GM21367 (cell line): ENCODE measurements around the gene KRT4.

Experiments
- ATAC-seq: cut with Tn5 transposase; IDR thresholded peaks from one replicate; pipeline ENCODE4 v1.9.1; 2021; ENCODE audit not compliant: unreplicated experiment

Gene KRT4

DNA sequence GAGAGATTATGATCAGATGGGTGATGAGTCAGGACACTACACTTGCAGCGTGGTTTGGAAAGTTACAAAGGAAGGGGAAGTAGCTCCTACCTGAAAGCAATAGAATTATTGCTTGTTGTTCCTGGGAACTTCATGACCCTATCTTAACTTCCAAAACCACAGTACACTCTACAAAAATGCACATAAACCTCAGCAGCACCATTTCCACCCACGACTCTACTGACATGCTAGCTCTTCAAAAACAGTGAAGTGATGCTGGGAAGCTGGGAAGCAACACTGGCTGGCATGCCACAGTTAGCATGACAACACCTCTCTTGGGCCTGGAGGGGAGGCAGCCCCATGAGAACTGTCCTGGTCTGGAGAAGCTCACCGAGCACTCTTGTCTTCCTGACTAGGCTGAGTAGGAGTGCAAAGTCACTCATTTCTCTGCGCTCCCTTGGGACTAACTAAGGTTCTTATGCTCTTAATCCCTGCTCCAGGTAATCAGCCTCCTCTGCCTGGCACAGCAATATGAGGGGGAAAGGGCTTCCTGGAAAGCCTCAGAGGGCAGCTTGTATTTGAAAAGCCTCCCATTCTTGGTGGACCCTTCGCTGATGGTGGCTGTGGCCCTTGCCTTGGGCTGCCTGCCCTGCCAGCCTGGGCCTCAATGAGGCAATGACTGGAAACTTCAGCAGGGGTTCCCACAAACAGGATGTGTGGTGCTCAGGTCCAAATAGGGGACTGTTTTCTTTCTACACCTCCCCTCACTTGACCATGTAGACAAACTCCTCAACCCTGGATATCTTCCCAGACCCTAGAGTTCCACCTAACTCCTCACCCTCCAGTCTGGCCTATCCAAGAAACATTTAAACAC is 19.2 kb downstream of the KRT4 start:
- no peak for ATAC-seq

DNA sequence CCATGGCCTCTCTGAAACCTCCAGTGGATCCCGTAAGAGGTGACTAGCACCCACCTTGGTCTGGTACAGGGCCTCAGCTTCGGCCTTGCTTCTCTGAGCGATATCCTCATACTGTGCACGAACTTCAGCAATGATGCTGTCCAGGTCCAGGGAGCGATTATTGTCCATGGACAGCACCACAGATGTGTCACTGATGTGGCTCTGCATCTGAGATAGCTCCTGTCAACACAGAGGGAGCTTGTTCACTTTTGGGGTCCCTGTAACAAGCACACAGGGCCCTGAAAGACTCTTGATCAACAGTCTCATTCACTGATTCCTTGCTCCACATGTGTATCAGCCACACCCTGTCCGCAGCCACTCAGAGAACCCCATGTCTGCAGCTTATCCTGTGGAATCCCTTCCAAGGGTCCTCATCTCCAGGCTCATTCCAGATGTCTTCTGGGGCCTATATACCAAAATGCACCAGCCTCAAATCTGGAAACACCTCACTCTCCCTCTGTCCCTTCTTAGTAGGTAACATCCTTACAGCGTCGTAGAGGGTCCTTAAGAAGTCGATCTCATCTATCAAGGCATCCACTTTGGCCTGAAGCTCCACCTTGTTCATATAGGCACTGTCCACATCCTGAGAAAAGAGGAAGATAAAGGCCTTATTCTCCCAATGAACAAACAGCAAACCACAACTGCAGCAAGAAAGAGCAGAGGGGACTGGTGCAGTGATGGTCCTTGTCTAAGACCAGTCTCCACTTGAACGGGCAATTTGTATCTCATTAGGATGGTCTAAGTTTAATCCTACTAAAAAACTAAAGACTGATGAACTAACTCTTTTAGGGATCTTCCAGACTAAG is 21.5 kb downstream of the KRT4 start:
- ATAC-seq = no peak

DNA sequence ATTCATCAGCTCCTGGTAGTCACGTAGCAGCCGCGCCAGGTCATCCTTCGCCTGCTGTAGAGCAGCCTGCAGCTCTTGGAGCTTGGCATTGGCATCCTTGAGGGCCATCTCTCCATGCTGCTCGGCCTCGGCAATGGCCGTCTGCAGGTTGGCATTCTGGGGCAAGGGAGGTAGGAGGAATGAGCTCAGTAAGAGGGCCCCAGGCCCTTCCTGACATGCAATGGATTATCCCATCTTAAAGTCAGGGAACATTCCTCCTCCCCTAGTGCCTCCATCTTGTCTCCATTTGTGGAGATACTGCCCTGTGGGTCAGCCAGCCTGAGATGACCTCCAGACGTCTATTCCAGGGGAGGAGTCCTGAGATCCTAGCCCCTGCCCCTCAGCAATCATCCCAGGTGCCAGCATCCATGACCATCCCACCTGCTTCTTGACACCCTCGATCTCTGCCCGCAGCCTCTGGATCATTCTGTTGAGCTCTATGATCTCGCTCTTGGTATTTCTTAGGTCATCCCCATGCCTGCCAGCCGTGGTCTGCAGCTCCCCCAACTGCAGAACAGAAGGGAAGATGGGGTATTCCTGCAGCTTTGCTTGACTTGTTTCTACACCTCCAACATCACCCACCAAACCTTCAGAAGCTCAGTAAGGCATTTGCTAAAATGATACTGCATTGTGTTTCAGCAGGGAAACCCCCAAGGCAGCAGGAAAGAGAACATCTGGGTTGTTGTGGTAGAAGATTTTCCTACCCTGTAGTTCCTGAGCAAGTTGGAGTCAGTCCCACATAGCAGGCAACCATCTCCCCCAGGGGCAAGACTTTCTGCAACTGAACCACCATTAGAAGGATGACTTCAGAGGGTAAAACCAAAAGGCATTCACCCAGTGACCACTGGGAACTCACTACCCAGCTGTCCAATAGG is 22.4 kb downstream of the KRT4 start:
- no peak for ATAC-seq

DNA sequence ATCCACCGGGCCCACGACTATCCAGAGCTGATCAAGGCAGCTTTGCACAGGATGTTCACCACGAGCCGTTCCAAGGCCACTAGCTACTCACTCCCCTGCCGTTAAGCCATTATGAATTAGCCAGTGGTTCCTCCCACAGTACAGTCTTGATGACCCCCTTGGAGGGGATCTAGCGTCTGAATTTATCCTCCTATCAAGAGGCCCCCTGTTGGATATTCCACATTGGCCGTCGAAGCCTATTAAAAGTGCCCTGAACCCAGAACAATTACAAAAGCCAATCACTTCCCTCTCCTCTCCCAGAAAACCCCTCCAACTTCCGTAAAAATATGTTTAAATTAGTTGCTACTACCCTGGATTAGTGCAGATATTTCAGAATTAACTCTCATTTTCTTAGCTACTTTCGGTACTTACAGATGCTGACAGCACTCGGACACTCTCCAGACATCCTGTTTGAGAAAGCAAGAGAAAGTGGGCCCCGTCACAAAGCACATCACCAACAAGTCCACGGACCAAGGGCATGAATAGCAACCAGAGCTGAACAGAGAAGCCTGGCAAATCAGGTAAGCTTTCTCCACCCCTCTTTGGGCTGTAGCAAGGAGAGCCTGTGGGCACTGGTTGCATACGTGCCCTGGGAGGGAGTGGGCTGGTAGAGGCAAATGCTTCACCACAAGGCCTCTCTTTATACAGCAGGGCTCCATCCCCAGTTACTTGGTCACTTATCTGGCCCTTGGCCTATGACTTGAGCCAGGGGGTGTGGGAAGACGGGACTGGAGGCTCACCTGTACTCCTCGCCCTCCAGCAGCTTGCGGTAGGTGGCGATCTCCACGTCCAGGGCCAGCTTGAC is 23.3 kb downstream of the KRT4 start:
- no peak for ATAC-seq

DNA sequence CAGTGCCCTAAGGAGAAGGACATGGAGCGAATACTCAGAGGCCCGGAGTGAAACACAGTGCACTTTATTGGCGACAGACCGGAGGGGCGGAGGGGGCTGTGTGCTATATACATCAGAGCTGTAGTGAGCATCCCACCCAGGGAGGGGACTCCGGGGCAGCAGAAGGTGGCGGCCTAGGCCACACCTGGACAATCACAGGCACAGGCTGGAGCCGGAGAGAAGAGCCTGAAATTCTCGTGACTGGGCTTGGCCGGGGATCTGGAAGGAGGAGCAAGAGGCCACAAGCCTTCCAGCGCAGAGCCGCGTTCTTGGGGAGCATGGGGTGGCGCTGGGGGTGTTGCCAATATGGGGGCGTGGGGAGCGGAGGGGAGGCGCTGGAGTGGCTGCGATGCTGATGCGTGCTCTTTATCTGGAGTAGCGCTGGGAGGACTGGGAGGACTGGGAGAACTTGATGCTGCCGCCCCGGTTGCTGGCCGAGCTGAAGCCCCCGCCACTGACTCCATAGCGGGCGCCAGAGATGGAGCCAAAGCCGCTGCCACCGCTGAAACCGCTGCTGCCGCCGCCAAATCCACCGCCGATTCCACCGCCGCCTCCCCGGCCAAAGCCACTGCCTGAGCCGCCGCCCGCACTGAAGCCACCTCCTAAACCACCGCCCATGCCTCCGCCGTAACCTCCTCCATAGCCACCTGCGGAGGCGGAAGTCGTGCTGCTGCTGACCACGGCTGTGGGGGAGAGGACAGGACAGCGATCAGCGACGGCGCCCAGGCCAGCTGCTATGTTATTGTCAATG is 24.1 kb downstream of the KRT4 start:
- ATAC-seq = no peak

DNA sequence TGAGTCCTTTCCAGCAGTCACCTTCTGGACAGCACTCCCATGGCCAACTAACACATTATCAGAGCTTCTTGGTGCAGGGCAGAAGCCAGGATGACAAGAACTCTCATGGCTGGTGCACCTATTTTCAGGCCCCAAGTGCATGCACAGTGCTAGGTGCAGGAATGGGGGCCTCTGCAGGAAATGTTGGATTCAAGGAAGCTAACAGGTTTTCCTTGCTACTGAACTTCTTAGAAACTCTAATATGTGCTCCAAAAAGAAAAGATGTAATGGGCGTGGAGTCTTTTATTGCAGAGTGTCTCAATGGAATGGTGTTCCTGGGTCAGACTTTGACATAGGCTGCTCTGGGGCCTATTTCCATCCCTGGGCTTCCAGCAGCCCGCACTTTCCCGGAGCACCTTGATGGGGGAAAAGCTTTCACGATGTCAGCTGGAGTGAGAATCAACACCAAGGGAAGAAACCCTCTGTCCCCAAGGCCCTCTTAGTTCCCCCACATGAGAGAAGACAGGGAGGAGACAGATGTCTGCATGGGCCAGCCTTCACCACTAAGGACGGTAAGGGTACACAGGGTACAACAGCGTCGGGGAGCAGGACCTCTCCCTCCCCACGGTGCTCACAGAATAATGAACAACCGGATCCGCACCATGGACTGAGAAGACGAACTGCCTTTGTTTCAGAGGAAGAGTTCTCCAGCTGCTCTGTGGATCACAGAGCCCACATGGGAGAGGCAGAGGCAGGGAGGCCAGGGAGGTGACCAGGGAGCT is 24.9 kb downstream of the KRT4 start:
- no peak for ATAC-seq

DNA sequence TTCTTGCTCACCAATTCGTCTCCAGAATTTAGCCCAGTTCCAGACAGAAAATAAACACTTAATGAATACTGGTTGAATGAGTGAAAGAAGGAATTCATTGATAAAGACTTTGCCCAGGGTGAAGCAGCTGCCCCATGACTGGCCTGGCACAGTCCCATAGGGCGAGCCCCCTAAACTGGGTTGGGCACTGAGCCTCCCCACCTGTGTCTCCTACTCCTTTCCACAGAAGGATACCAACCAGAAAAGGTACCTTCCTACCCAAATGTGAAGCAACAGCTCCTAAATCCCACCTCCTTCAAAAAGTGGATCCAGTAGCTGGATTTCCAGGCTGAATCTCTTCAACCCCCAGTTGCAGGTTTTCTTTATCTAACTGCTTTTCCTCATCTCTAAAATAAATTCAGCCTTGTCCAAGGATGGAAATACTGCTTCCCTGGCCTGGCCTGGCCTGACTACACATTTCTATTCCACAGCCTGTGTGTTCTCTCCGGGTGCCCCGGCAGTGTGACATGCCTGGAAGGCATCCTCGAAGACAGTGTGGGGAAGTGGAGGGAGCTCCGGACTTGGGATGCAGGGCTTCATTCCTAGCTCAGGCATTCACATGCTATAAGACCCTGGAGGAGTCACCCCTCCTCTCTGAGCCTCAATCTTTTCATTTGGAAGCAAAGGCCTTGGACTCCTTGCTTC is 25.6 kb downstream of the KRT4 start:
- no peak for ATAC-seq

DNA sequence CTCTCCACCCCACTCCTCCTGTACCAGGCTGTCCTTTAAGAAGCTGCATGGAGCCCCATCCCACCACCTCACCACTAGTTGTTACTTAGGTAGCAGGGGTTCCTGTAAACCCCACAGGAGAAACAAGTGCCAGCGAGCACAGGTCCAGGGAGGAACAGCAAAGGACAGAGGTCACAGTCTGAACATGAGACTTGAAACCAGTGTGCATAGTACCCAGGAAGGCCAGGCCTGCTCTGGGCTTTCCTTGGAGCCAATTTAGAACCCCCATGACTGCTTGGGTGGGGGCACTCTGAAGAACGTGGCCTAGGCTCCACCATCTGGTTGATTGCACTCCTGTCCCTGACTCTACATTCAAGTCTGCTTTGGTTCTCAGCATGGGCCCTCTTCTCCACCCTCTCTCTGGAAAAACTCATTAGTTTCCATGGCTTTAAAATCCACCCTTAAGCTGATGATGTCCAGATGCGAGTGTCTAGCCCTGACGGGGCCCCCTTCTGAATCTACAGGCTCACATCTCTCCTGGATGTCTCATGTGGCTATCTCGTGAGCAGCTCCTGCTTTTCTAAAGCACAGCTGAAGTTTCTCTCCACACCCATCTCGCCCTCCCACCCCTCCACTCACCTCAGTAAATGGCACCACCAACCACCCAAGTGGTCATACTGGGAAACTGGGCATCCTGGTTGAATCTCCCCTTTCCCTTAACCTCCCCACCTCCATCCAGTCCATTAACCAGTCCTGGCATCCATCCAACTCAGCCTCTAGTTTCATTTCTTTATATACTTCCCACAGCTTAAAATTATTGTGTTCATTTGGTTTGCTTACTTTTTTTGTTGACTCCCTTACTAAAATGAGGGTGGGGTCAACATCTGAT is 26.4 kb downstream of the KRT4 start:
- ATAC-seq = no peak

DNA sequence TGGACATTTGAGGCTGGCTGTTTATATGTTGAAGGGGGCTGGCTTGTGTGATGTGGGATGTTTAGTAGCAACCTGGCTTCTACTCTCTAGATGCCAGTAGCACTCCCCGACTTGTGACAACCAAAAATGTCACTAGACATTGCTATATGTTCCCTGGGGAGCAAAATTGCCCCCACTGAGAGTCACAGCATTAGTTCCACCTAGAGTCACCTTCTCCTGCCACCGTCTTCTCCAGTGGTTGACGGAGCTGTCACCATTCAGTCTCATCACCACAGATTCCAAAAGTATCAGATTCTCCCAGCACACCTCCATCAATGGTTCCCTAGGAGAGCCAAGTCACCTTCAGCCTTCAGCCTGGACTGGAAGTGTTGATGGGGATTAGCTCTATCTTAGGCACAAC is 29.0 kb downstream of the KRT4 start:
- no peak for ATAC-seq

DNA sequence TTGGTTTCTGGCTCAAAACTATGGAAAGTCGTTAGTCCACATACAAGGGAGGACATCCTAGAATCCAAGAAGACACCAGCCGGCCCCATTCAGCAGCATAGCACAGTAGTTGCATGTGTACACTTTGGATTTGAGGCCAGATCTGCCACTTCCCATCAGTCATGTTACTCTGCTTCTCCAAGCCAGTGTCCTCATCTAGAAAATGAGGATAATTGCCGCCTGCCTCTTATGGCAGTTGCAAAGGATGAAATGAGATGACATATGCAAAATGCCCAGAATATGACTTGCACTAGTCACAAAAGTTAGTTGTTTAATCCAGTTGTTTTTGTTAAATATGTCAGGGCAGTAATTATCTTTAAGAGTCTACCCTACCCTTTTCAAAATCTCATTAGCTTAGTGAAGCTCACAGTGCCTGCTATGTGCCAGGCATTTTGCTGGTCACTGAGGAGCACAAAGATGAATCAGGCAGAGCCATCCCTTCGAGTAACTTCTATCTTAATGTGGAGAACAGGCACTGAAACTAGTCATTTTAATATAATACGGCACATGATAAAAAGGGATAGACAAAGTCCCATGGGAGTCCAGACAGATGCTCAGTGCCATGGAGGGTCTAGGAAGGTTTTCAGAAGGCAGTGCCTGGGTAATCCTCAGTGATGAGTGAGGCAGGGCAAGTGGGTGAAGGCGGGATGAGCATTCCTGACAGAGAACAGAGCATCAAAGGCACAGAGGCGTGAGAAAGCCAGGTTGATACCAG is 30.2 kb downstream of the KRT4 start:
- no peak for ATAC-seq

DNA sequence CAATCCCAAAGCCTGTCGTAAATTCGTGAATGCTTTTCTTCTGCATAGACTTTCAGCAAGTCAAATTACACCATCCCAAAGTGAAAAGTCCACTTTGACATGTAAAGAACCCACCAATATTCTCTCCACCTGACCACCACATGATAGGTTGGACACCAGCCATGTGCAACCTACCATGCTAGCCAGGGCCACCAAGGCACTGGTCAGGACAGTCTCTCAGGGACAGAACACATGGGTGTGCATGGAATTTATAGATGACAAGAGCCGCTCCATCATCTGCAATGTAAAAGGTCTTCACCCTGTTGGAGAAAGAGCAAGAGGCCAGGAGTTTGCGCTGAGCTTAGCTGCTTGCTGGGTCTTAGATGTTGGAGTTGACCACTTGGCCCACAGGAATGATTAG is 31.4 kb downstream of the KRT4 start:
- ATAC-seq = no peak

DNA sequence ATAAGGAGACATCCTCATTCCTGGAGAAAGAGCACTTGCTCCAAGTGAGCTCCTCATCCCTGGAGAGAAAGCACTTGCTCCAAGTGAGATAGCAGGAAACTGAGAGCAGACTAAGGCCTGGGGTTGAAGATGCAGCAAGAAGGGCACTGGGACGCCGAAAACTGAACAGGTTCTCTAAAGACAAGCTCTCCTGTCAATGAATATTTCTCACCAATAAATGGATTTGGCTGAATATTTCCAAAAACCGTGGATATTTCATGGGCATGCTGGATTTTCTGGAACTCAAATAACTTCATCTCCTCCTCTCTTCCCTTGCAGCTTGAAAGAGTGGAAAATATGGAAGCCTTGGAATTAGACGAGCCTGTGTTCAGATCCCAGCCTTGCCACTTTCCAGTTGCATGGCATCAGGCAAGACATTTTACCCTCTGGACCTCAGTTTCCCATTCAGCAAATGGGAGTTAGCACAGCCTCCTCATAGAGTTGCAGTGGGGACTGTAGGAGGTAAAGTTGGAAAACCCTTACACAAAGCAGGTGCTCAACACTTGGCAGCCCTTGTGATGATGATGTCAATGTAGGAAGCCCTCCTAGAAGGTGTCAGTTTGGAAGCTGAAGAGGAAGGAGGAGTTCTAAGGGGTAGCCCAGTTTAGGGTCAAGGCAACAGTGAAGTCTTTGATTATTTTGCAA is 32.4 kb downstream of the KRT4 start:
- no peak for ATAC-seq

DNA sequence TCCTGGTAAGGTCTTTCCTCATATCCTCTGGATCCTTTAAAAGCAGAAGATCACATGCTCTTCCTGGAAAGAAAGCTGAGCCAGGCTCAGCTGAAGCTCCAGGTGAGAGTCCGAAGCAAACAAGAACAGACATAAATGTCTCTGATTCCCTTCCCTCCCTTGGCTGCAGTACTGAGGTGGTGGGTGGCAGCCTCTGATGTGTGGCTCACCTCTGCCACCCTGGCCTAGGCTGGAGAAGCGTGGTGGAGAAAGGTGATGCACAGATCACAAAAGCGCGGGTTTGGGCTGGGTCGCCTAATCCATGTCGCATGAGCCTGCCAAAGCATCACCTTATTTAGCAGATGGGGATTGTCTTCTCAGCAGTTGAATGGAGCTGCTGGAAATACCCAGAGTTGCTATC is 34.0 kb downstream of the KRT4 start:
- ATAC-seq = no peak

DNA sequence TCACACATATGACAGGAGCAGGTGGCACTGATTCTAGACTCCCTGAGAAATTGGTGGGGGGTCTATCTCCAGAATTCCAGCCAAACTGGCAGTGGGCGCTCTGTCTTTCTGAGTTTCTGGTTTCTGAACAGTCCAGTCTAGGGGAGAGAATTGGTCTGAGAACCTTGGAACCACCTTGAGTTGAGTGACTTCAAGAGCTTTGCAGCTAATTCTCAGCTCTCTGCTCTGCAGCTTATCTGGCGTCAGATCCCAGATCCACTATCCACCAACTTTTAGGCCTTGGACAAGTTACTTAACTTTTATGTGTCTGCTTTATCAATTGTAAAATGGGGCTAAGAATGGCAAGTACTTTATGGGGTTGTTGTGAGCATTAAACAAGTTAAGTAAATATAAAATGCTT is 35.1 kb downstream of the KRT4 start:
- no peak for ATAC-seq

DNA sequence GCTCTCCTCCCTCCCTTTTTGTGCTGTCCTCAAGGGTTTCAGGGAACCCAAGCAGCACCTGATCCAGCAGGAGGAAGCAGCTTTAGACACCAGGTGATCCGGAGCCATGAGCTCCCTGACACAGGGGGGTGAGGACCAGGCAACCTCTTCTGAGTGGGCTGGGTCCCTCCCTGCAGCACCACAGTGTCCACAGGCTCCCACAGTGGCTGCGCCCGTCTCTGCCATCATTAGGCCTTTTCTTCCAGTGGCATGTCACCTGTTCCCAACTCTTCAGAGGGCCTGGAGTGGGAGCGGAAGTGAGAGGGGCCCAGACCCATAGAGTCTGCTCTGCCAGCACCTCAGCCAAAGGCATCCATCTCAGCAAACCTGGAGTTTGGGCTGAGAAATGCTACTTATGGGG is 36.4 kb downstream of the KRT4 start:
- no peak for ATAC-seq

DNA sequence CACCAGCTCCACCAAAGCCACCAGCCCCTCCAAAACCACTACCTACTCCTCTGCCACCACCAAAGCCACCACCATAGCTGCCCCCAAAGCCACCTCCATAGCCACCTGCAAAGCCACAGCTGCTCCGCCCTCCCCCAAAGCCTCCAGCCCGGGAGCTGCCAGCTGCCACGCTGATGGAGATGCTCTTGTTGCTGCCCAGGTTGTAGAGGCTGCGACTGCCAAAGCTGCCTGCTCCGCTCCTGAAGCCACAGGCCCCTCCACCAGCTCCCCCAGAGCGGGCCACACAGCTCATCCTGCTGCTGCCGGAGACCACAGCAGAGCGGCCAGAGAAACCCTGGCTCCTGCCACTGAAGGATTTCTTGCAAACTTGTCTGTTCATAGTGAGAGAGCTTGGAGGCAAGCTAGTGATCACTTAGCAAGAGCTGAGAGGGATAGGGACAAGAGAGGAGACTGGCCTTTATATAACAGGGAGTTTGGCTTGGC is 37.0 kb downstream of the KRT4 start, which contains the start of gene KRT76:
TSS of gene KRT76 (minus strand) at position 433 of the 483 bp plus-strand sequence. CDS start at position 379, 54 bp downstream.
- no peak for ATAC-seq
